ENCODE data around the gene NAPG. TPM values are rescaled to one million over a fixed set of nuclear protein-coding genes. Genes with fewer than 3 reads are reported as not detected.

NAPG gene
- total and polyA plus RNA-seq, 10 of the 15 experiments (the other 5 are each of a cell fraction or from before 2014, with no cell fraction given): 20.5 to 34.8 (median 24.0) TPM

DNA sequence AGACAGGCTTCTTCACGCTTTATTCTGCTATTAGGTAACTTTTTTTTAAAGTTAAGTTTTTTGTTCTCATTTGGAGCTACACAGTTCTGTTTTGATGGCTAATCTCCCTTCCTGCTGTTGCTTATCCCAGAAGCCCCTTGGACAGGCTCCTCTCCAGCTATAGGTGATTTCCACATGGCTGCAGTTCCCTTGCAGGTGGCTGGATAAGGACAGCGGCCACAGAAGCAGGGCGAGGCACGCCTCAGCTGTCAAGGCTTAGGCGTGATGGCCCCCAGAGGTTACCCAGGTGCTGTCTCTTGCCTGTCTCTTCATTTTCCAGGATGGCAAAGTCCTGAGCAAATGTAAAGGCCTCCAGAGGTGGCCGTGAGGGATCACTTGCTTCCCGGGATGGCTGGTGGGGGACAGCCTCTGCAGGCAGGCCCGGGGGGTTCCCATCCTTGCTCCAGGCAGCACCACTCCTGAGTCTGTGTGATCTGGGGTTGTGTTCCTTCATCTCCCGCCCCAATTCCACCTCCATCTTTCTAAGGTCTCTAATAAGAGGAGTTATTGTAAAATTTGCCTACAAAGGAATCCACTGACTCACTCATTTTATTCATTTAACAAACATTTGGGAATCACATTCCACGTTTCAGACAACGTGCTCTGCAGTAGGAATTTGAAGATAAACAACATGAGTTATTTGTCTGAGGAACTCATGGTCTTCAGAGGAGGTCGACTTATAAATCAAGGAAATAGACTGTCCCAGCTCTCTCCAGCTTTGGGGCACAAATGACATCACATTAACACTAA, 53.4 kb downstream of the NAPG start:
- Histone ChIP-seq H3K4me3 (no peak overlapping the region), H3K36me3 (ENCODE audit: control insufficient read depth in 2 of 2, insufficient read depth in 2 of 2, low read length in 1 of 2) (no peaks in the 10 kb centered on the region), H3K79me2 (ENCODE audit: control insufficient read depth, insufficient read depth, low read length) (no peaks in the 10 kb centered on the region), H3K27ac (ENCODE audit: control insufficient read depth, insufficient read depth) (no peak overlapping the region), H3K27me3 (replicated peaks in 1 of 2; ENCODE audit: control insufficient read depth in 2 of 2, insufficient read depth in 2 of 2, low read length in 1 of 2) (no peaks in the 10 kb centered on the region), H3K9me3 (replicated peaks; ENCODE audit: control insufficient read depth, insufficient read depth, low read length) (no peaks in the 10 kb centered on the region), H4K20me1 (ENCODE audit: control insufficient read depth, insufficient read depth) (no peaks in the 10 kb centered on the region), H2AFZ (ENCODE audit: control insufficient read depth, low read depth, low read length) (no peak overlapping the region), H3K9ac (ENCODE audit: control insufficient read depth, insufficient read depth, low read length) (no peak overlapping the region), H3K4me2 (ENCODE audit: control insufficient read depth, insufficient read depth) (no peak overlapping the region), H3K4me1 (ENCODE audit: control insufficient read depth, insufficient read depth, low read length) (no peaks in the 10 kb centered on the region)
- no TSS peak for BruUV-seq (replicated peaks)
- ChIA-PET POLR2A (no interaction called here), CTCF (interaction anchor here (1.5 kb wide), 1 partner anchor 19 kb away, joined by 4 read pairs; no protein-coding TSS in a partner anchor), SMC1A (ENCODE audit: uncharacterized antibody, unreplicated experiment) (no interaction called here), RAD21 (ENCODE audit: unreplicated experiment) (no interaction called here)
- WGBS (ENCODE audit: insufficient coverage, insufficient replicate concordance, low lambda C conversion rate, missing lambda C conversion rate): 43% methylated on average over 12 of the region's 12 CpGs
- in situ Hi-C loops (cut with MboI) (no loop called here), intact Hi-C loops (cut with micrococcal nuclease; ENCODE audit: unreplicated experiment) (no loop called here)
- TF ChIP-seq STAT3 (IDR thresholded peaks at IDR 0.05; ENCODE audit: low read depth, low read length) (no peak), ETV6 (conservative IDR thresholded peaks at IDR 0.05 in 1 of 2, IDR thresholded peaks at IDR 0.05 in 1 of 2; ENCODE audit: borderline replicate concordance in 1 of 2, low read depth in 1 of 2) (no peak)
- no peak for ATAC-seq
- no peak for DNase-seq (ENCODE audit: low read depth, low spot score)
- no peak for FAIRE-seq

DNA sequence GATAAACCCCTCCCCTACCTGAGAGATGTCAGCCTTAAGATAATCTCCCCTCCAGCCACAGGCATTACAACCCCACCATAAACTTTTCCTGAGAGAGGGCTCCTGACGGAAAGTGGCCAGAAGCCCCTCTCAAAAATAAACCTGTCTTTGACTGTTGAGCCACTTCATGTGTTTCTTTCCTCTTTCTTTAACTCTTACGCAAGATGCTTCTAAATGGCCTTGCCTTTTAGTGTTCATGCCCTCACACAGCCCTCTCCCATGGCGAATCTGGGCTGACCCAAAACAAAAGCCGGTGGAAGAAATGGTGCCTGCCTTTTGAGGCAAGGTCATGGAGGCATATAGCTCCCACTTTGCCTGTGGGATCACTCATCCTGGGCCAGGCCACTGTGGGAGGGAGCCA, 54.4 kb downstream of the NAPG start:
- Histone ChIP-seq H3K9ac (ENCODE audit: control insufficient read depth, insufficient read depth, low read length) (no peak overlapping the region), H3K4me1 (ENCODE audit: control insufficient read depth, insufficient read depth, low read length) (no peaks in the 10 kb centered on the region), H3K27me3 (replicated peaks in 1 of 2; ENCODE audit: control insufficient read depth in 2 of 2, insufficient read depth in 2 of 2, low read length in 1 of 2) (no peaks in the 10 kb centered on the region), H3K27ac (ENCODE audit: control insufficient read depth, insufficient read depth) (no peak overlapping the region), H3K4me2 (ENCODE audit: control insufficient read depth, insufficient read depth) (no peak overlapping the region), H3K9me3 (replicated peaks; ENCODE audit: control insufficient read depth, insufficient read depth, low read length) (no peaks in the 10 kb centered on the region), H3K4me3 (no peak overlapping the region), H3K79me2 (ENCODE audit: control insufficient read depth, insufficient read depth, low read length) (no peaks in the 10 kb centered on the region), H2AFZ (ENCODE audit: control insufficient read depth, low read depth, low read length) (no peak overlapping the region), H3K36me3 (ENCODE audit: control insufficient read depth in 2 of 2, insufficient read depth in 2 of 2, low read length in 1 of 2) (no peaks in the 10 kb centered on the region), H4K20me1 (ENCODE audit: control insufficient read depth, insufficient read depth) (no peaks in the 10 kb centered on the region)
- in situ Hi-C loops (cut with MboI) (no loop called here), intact Hi-C loops (cut with micrococcal nuclease; ENCODE audit: unreplicated experiment) (no loop called here)
- WGBS (ENCODE audit: insufficient coverage, insufficient replicate concordance, low lambda C conversion rate, missing lambda C conversion rate): 56% methylated on average over 4 of the region's 4 CpGs
- ChIA-PET SMC1A (ENCODE audit: uncharacterized antibody, unreplicated experiment) (no interaction called here), CTCF (no interaction called here), POLR2A (no interaction called here), RAD21 (ENCODE audit: unreplicated experiment) (no interaction called here)
- FAIRE-seq (no peak), DNase-seq (ENCODE audit: low read depth, low spot score) (no peak), ATAC-seq (no peak)
- no TSS peak for BruUV-seq (replicated peaks)
- TF ChIP-seq CBX3 (IDR thresholded peaks at IDR 0.05; ENCODE audit: borderline replicate concordance, low read depth) (no peak), HSF1 (IDR thresholded peaks at IDR 0.05; ENCODE audit: low read depth, low read length) (no peak), MXI1 (IDR thresholded peaks at IDR 0.05; ENCODE audit: low read depth, low read length) (no peak)
- TF ChIP-seq, protein P1, sequence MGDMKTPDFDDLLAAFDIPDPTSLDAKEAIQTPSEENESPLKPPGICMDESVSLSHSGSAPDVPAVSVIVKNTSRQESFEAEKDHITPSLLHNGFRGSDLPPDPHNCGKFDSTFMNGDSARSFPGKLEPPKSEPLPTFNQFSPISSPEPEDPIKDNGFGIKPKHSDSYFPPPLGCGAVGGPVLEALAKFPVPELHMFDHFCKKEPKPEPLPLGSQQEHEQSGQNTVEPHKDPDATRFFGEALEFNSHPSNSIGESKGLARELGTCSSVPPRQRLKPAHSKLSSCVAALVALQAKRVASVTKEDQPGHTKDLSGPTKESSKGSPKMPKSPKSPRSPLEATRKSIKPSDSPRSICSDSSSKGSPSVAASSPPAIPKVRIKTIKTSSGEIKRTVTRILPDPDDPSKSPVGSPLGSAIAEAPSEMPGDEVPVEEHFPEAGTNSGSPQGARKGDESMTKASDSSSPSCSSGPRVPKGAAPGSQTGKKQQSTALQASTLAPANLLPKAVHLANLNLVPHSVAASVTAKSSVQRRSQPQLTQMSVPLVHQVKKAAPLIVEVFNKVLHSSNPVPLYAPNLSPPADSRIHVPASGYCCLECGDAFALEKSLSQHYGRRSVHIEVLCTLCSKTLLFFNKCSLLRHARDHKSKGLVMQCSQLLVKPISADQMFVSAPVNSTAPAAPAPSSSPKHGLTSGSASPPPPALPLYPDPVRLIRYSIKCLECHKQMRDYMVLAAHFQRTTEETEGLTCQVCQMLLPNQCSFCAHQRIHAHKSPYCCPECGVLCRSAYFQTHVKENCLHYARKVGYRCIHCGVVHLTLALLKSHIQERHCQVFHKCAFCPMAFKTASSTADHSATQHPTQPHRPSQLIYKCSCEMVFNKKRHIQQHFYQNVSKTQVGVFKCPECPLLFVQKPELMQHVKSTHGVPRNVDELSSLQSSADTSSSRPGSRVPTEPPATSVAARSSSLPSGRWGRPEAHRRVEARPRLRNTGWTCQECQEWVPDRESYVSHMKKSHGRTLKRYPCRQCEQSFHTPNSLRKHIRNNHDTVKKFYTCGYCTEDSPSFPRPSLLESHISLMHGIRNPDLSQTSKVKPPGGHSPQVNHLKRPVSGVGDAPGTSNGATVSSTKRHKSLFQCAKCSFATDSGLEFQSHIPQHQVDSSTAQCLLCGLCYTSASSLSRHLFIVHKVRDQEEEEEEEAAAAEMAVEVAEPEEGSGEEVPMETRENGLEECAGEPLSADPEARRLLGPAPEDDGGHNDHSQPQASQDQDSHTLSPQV (IDR thresholded peaks at IDR 0.05): no peak

Data from GM12878 (cell line).